ENCODE results near the gene STAB1.

Gene STAB1

DNA sequence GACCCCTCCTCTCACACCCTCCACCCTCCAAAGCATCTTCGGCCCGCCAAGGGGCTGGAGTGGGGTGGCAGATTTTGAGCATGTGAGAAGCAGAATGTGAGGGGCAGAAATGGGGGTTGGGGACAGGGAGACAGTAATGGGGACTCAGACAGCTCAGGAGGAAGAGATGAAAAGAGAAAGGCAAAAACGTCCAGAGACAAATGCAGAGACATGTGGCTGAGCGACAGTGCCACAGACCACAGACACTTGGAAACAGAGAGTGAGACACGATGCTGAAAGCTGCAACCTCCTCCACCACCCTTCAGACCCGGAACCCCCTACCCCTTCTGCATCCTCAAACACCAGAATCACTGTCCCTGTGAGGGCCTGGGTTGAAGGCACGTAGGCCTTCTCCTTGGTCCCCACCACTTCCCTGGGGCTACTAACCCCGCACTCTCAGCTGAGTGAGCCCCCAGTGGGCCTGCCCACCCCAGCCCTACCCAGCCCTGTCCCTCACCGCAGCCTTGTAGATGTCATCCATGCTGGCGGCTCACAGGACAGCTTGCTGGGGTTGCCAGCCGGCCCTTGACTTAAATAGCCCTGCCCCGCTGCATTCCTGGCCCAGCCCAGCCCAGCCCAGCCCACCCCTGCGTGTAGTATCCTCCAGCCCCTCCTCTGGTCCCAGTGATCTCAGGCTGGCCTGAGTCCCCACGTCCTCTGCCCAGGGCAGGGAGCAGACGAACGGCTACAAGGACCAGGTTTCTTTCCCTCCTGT lies 41.5 kb upstream of the STAB1 start, which contains the start of gene TNNC1:
Gene TNNC1, minus strand, starts transcription at position 546 of the 754 bp plus-strand sequence. Its CDS starts 26 bp downstream, at position 520.
- H3K27me3 ChIP-seq (ENCODE audit: control insufficient read depth, insufficient read depth, low read length), result no peaks in the 10 kb centered on the region
- no peak within 1 kb of the TSS for H3K9ac ChIP-seq
- H3K36me3 ChIP-seq (ENCODE audit: control insufficient read depth, insufficient read depth, low read length), result no peaks in the 10 kb centered on the region
- H3K4me1 ChIP-seq, result peaks cover 25% of the 10 kb centered on the region
- peak within 1 kb of the TSS; percentile 81 for H3K27ac ChIP-seq
- peaks cover 3% of the 10 kb centered on the region for H3K79me2 ChIP-seq
- H3K4me3 ChIP-seq (ENCODE audit: low read depth, low read length), result peak within 1 kb of the TSS; percentile 68
- H3K9me3 ChIP-seq (ENCODE audit: control insufficient read depth, low read length), result no peaks in the 10 kb centered on the region
- H3K4me2 ChIP-seq (ENCODE audit: low read length), result peak within 1 kb of the TSS; percentile 99
- H2AFZ ChIP-seq, result peak within 1 kb of the TSS; percentile 80
- TF ChIP-seq, protein P1, sequence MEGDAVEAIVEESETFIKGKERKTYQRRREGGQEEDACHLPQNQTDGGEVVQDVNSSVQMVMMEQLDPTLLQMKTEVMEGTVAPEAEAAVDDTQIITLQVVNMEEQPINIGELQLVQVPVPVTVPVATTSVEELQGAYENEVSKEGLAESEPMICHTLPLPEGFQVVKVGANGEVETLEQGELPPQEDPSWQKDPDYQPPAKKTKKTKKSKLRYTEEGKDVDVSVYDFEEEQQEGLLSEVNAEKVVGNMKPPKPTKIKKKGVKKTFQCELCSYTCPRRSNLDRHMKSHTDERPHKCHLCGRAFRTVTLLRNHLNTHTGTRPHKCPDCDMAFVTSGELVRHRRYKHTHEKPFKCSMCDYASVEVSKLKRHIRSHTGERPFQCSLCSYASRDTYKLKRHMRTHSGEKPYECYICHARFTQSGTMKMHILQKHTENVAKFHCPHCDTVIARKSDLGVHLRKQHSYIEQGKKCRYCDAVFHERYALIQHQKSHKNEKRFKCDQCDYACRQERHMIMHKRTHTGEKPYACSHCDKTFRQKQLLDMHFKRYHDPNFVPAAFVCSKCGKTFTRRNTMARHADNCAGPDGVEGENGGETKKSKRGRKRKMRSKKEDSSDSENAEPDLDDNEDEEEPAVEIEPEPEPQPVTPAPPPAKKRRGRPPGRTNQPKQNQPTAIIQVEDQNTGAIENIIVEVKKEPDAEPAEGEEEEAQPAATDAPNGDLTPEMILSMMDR (IDR thresholded peaks at IDR 0.05), result no peak

DNA sequence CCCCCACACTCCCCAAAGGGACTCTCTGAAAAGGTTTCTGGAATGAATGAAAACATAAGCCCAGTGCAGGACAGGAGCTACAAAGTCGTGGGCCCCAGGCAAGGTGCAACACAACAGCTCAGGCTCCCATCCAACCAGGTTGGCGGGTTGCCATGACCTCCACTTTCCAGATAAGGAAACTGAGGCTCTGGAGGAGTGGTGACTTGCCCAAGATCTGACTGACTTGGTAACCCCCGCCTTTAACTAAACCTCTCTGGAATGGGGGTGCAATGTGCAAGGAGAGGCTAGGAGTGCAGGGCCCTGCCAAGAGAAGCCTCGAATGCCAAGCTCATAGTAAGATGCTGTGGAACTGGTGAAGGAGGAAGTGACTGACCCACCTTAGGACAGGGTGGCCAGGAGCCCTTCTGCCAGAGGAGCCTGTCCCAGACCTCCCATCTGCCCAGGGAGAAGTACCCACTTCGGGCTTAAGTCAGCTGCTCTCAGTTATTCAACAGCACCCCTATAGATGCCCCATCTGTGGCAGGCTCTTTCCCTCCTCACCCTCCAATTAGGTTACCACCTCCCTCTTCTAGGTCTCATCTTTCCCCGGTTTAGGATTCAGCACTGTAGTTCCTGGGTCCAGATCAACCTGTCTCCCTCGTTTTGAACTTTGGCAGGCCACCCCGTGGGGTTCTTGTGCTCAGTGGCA lies 40.7 kb upstream of the STAB1 start:
- peaks cover 25% of the 10 kb centered on the region for H3K4me1 ChIP-seq
- peak overlapping the region; percentile 68 for H3K4me3 ChIP-seq (ENCODE audit: low read depth, low read length)
- no peak overlapping the region for H3K9ac ChIP-seq
- H2AFZ ChIP-seq, result peak overlapping the region; percentile 80
- TF ChIP-seq, protein P1 (IDR thresholded peaks at IDR 0.05), result no peak
- H3K27me3 ChIP-seq (ENCODE audit: control insufficient read depth, insufficient read depth, low read length), result no peaks in the 10 kb centered on the region
- H3K27ac ChIP-seq, result peak overlapping the region; percentile 81
- H3K79me2 ChIP-seq, result peaks cover 3% of the 10 kb centered on the region
- H3K4me2 ChIP-seq (ENCODE audit: low read length), result peak overlapping the region; percentile 99
- no peaks in the 10 kb centered on the region for H3K9me3 ChIP-seq (ENCODE audit: control insufficient read depth, low read length)
- no peaks in the 10 kb centered on the region for H3K36me3 ChIP-seq (ENCODE audit: control insufficient read depth, insufficient read depth, low read length)

DNA sequence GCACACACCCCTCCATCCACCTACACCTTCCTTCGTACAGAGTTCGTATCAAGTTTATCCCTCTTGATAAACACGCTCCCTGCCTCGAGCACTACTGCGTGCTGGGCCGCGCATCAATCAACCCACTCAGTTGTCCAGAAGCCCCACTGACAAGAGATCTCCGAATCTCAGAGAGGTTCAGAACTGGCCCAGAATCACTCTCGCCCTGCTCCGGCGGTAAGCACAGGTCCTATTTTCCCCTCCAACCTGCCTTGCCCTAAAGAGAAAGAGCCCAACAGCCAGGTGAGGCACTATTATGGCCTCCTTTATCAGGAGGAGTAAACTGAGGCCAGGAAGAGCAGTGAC lies 40.2 kb upstream of the STAB1 start:
- Histone ChIP-seq H3K9ac (peak overlapping the region; percentile 10), H3K27ac (peak overlapping the region; percentile 81), H3K4me3 (ENCODE audit: low read depth, low read length) (peak overlapping the region; percentile 68), H3K4me1 (peaks cover 21% of the 10 kb centered on the region), H3K36me3 (ENCODE audit: control insufficient read depth, insufficient read depth, low read length) (no peaks in the 10 kb centered on the region), H3K9me3 (ENCODE audit: control insufficient read depth, low read length) (no peaks in the 10 kb centered on the region), H3K4me2 (ENCODE audit: low read length) (peak overlapping the region; percentile 99), H3K27me3 (ENCODE audit: control insufficient read depth, insufficient read depth, low read length) (no peaks in the 10 kb centered on the region), H2AFZ (peak overlapping the region; percentile 80), H3K79me2 (peaks cover 3% of the 10 kb centered on the region)
- TF ChIP-seq, protein P1 (IDR thresholded peaks at IDR 0.05), result no peak

DNA sequence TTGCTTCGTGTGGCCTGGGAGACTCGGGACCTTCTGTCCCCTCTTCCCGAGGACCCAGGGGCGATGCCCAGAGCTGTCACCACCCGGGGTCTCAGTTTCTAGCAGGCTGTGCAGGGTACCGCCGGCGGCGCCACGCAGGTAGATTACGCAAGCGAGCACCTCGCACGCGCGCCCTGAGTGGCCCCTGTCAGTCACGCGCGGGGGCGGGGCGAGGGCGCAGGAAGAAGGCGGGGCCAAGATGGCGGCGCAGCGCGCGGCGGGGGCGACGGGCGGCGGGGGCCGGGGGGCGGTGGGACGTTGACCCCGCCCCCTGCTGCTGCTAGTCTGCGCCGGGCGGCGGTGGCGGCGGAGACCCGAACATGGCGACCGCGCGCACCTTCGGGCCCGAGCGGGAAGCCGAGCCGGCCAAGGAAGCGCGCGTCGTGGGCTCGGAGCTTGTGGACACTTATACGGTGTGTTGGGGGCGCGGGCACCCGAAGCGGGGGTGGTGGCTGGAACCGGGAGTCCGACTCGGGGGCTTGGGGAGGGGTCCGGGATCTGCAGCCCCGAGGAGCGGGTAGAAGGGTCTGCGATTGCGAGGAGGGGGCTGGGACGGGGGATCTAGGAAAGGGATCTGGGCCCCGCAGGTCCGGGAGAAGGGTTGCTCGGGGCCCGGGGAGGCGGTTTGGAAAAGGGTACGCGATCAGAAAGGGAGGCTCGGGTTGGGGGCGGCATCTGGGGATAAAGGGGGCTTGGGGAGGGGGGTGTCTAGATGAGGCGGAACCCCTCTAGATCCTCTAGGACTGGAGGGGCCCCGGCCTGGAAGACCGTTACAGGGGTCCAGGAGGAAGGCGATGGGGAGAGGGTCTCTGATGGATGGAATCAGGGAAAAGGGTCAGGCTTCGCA lies 39.6 kb upstream of the STAB1 start, which contains the start of gene NISCH:
Gene NISCH, plus strand, starts transcription at position 322 of the 886 bp plus-strand sequence. Its CDS starts 38 bp downstream, at position 360.
- TF ChIP-seq, protein P1 (IDR thresholded peaks at IDR 0.05), result no peak
- H3K4me3 ChIP-seq (ENCODE audit: low read depth, low read length), result peak within 1 kb of the TSS; percentile 68
- no peaks in the 10 kb centered on the region for H3K9me3 ChIP-seq (ENCODE audit: control insufficient read depth, low read length)
- H2AFZ ChIP-seq, result peak within 1 kb of the TSS; percentile 95
- peak within 1 kb of the TSS; percentile 81 for H3K27ac ChIP-seq
- H3K27me3 ChIP-seq (ENCODE audit: control insufficient read depth, insufficient read depth, low read length), result no peaks in the 10 kb centered on the region
- H3K4me2 ChIP-seq (ENCODE audit: low read length), result peak within 1 kb of the TSS; percentile 99
- peak within 1 kb of the TSS; percentile 97 for H3K9ac ChIP-seq
- no peaks in the 10 kb centered on the region for H3K36me3 ChIP-seq (ENCODE audit: control insufficient read depth, insufficient read depth, low read length)
- H3K79me2 ChIP-seq, result peaks cover 3% of the 10 kb centered on the region
- peaks cover 15% of the 10 kb centered on the region for H3K4me1 ChIP-seq

Data from parathyroid adenoma (tissue), 2 donors.